VCaP (cell line): ENCODE results near the gene KRTAP15-1.

Experiments used
- H3K27ac ChIP-seq: fragments of 450-650 bp; 2 replicates; pipeline ENCODE4 v1.5.1; 2017
- CTCF ChIP-seq: fragments of 450-650 bp; conservative IDR thresholded peaks from 2 replicates; pipeline ENCODE4 v1.5.1; 2017; ENCODE audit warnings: mild to moderate bottlenecking, moderate library complexity

The KRTAP15-1 gene

GRCh38 chr21:30487336-30487735 lies 47.3 kb downstream of the KRTAP15-1 start, which contains the start of gene KRTAP19-2:
Gene KRTAP19-2, minus strand, starts transcription at chr21:30487436. Its CDS starts 88 bp downstream, at chr21:30487348.
- H3K27ac ChIP-seq: no peak within 1 kb of the TSS
- TF ChIP-seq CTCF: no peak
